ENCODE data around the gene ZNF791.

ZNF791 gene

DNA sequence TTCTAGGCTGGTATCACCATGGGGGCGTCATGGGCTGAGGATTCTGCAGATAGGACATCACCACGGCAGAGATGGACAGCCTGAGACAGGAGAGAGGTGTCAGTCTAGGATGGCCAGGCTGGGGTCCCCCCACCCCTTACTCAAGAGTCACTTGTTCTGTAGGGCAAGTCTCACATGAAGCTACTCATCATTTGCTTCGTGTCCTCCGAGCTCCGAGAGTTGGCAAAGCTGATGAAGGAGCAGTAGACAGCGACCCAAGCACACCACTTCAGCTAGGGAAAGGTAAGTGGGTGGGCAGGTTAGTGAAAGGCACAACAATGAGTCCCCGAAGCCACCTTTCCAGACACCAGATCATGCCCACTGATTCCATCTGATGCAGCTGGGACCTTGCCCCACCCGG, 57.6 kb downstream of the ZNF791 start:
- no peak for TF ChIP-seq CTCF (conservative IDR thresholded peaks at IDR 0.05)
- H3K27ac ChIP-seq = peak overlapping the region; percentile 94

DNA sequence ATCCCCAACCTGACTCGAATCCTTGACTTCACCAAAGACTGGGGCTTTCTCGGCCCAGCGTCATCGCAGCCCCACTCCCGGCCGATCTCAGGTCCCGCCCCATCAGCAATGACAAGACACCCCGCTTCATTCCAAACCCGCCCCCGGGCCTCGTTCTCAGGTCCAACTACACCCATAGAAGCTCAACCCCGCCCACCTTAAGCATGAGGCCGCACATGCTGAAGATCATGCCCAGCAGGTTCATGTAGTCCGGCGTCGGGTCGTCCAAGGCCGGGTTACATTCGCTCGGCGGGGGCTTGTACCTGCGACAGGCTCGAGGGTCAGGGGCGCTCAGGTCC, 58.2 kb downstream of the ZNF791 start:
- TF ChIP-seq CTCF (conservative IDR thresholded peaks at IDR 0.05) = no peak

GRCh38 chr19:12669270-12670158, 58.8 kb downstream of the ZNF791 start:
- no peak for TF ChIP-seq CTCF (conservative IDR thresholded peaks at IDR 0.05)
- peak overlapping the region; percentile 94 for H3K27ac ChIP-seq

More for the DNA sequence above, 58.2 kb downstream of the ZNF791 start:
- peak overlapping the region; percentile 94 for H3K27ac ChIP-seq

- peak overlapping the region; percentile 94 for H3K27ac ChIP-seq
- TF ChIP-seq CTCF (conservative IDR thresholded peaks at IDR 0.05) = no peak
Observed at GRCh38 chr19:12670159-12670928, 59.6 kb downstream of the ZNF791 start.

DNA sequence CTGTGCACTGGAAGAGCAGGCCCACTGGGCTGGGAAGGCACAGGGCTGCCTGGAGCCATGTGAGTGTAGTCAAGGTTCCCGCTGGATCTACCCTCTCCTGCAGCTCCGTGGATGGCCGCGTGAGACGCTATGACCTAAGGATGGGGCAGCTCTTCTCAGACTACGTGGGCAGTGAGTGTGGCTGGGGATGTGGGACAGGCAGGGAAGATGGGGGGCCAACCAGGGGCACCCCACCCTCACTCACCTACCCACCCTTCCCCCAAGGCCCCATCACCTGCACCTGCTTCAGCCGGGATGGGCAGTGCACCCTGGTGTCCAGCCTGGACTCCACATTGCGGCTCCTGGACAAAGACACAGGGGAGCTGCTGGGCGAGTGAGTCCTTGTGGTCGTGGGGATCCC, 62.0 kb downstream of the ZNF791 start:
- H3K27ac ChIP-seq = no peak overlapping the region
- no peak for TF ChIP-seq CTCF (conservative IDR thresholded peaks at IDR 0.05)

DNA sequence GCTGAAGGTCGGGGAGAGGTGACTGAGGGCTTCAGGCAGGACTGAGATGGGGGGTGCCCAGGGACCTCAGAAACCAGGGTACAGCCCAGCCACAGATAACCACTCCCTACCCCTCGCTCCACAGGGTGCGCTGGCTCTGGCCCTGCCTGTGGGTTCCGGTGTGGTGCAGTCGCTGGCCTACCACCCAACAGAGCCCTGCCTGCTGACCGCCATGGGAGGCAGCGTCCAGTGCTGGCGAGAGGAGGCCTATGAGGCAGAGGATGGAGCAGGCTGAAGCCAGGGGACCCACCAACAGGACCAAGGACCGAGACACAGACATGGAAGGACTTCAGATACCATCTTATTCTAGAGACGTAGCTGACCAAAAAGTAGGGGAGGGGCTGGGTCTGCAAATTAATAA, 64.7 kb downstream of the ZNF791 start:
- no peak overlapping the region for H3K27ac ChIP-seq
- no peak for TF ChIP-seq CTCF (conservative IDR thresholded peaks at IDR 0.05)

- no peak overlapping the region for H3K27ac ChIP-seq
- no peak for TF ChIP-seq CTCF (conservative IDR thresholded peaks at IDR 0.05)
Observed at GRCh38 chr19:12675940-12676339, 65.2 kb downstream of the ZNF791 start.

Data from VCaP (cell line).